Spleen (tissue), 7 donors: ENCODE measurements around the gene G6PC3.

Source experiments
- CTCF ChIP-seq, 11 experiments: fragments of 200-600 bp in 7 of 11; fragments of 450-650 bp in 4 of 11; sonication (generic) in 4 of 11; IDR thresholded peaks in 8 of 11; conservative IDR thresholded peaks in 3 of 11; 1 replicate in 7 of 11; 2 replicates in 4 of 11; pipeline versions ENCODE4 v1.4.0 to v1.8.0; 2016 to 2021; ENCODE audit warnings: antibody characterized with exemption in 11 of 11, inconsistent platforms in 4 of 11, mild to moderate bottlenecking in 1 of 11
- POLR2AphosphoS5 ChIP-seq, 3 donors: sonication (generic); formaldehyde crosslinking; IDR thresholded peaks; one replicate each; pipeline ENCODE4 v1.5.1; 2017; ENCODE audit warnings: antibody characterized with exemption in 3 of 3
- donor health status: DM: no; HTN: no; CAD: no; lungs with moderate emphysema.
- donor health status: DM: no; HTN: no; CAD: no.
- donor health status: DM: no; HTN: no; CAD: no.

GRCh38 chr17:44118427-44119050, 48.0 kb downstream of the G6PC3 start:
- TF ChIP-seq POLR2AphosphoS5 (IDR thresholded peaks at IDR 0.05): no peak
- no peak for TF ChIP-seq CTCF (IDR thresholded peaks at IDR 0.05 in 8 of 11, conservative IDR thresholded peaks at IDR 0.05 in 3 of 11)
